ENCODE measurements around the gene AAK1.
"Not testable (repeated sequence)": the region's sequence is repeated elsewhere in the genome, so short reads cannot be mapped to it uniquely, and the experiment has no call there.

Gene AAK1

GRCh38 chr2:69643602-69644505 is at the start of gene AAK1:
Gene AAK1 (minus strand): TSS chr2:69643739. CDS start chr2:69643040, 699 bp downstream.
- DNase-seq: peak; percentile 90

GRCh38 chr2:69692424-69692823 is 48.9 kb upstream of the AAK1 start:
- peak; percentile 70 for DNase-seq

GRCh38 chr2:69689969-69690368 is 46.4 kb upstream of the AAK1 start:
- no peak for DNase-seq

DNA sequence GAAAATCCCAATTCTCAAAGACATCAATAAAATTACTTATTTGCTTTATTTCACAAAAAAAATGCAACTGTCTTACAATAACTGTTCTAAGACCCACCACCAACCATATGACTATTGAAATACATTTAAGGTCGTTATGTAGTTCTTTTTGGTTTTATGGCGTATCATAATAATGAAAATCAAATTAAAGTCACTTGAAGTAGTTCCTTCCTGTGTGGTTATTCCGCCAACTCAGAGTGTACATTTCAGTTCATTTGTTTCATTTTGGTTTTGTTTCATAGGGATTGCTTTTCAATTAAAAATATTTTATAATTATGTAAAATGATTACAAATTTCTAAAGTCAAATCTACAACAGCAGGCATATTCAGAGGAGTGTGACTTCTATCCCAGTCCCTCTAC is 45.9 kb upstream of the AAK1 start:
- DNase-seq: no peak

DNA sequence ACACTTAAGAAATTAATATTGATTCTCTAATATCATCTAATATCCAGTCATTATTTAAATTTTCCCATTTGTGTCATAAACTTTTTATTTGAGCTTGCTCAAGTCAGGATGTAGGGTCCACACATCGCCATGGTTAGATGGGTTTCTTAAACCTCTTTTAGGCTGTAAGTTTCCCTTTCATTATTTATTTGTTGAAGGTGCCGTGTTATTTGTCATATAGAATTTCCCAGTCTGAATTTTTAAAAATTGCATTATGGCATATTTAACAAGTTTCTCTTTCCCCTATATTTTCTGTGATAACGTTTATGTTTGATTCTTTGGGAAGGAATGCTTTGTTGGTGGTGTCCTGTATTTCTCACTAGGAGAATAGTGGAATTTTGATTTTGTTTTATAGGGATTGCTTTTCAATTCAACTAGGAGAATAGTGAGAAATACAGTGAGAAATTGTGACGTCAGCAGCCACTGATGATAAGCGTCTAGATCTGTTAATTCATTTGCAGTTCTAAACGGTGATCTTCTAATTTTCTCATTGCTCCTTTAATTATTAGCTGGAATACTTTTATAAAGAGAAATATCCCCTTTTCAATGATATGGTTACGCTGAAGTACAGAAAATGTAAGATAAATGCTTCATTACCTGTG is 44.6 kb upstream of the AAK1 start:
- DNase-seq: no peak

GRCh38 chr2:69686813-69687212 is 43.3 kb upstream of the AAK1 start:
- DNase-seq: no peak

DNA sequence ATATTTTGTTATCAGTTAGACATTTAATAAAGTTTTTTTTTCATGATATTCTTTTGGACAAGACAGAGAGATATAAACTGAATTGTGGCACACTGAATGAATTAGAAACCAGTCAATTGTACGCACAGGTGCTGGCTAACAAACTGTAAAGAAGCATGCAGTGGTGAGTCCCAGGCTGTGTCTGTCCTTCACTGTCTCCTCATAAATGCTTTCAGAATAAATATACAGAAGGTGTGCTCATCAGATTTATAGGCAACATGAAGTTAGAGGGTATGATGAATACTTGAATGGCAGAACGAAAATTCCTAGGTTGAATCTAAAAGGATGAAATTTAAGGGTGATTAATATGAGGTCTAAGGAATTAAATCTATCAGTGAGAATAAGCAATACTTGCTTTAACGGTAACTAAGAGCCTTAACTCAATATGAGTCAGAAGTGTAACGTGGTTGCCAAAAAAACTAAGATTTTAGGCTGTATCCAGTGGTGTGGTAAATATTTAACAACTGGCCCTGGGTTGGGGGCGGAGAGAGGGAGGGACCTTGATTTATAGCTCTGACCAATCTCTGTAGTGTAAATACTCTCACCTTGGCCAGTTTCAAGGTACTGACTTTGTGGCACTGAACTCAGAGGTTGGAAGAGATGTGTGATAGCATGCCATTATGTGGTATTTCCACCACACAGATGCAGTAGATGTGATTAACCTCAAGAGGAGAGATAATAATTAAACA is 41.9 kb upstream of the AAK1 start:
- no peak for DNase-seq

GRCh38 chr2:69683170-69683971 is 39.8 kb upstream of the AAK1 start:
- peak; percentile 78 for DNase-seq

GRCh38 chr2:69682525-69682924 is 39.0 kb upstream of the AAK1 start:
- DNase-seq: no peak

GRCh38 chr2:69680001-69680675 is 36.6 kb upstream of the AAK1 start:
- no peak for DNase-seq

GRCh38 chr2:69677914-69678313 is 34.4 kb upstream of the AAK1 start:
- DNase-seq: no peak

DNA sequence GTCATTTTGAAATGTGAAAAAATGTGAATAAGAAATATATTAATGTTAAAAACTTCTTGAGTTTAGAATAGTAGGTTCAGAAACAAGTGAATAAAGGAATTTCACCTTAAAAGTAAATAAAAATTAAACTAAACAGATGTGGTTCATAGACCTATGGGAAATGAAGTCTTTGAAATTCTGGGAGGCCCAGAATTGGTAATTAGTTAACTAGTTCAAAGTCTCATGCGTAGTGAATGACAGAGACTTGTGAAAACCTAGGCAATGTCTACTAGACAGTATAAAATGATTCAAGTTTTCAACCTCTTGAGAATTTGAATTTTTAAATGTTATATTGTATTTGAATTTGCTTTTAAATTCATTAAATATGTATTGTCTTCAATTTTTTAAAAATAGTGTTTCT is 32.6 kb upstream of the AAK1 start:
- no peak for DNase-seq

GRCh38 chr2:69674316-69674670 is 30.8 kb upstream of the AAK1 start:
- no peak for DNase-seq

- DNase-seq: not testable (repeated sequence)
Measured at GRCh38 chr2:69673098-69673497, 29.6 kb upstream of the AAK1 start.

- no peak for DNase-seq
Measured at GRCh38 chr2:69669666-69670065, 26.1 kb upstream of the AAK1 start.

DNA sequence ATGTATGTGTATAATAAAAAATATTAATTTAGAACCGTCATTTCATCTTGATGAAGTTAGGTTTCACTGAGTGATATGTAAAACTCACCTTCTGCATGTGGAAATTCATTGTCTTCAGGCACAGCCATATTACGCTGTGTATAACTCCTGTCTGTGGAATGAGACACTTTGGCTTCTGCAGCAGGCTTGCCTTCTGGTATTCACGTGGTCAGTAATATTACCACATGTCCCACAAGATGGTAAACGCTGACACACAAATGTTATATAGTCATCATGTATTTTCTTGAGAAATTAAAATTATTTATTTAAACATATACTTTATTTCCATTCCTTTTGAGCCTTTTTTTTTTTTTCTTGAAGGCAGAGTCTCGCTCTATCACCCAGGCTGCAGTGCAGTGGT is 25.1 kb upstream of the AAK1 start:
- no peak for DNase-seq

DNA sequence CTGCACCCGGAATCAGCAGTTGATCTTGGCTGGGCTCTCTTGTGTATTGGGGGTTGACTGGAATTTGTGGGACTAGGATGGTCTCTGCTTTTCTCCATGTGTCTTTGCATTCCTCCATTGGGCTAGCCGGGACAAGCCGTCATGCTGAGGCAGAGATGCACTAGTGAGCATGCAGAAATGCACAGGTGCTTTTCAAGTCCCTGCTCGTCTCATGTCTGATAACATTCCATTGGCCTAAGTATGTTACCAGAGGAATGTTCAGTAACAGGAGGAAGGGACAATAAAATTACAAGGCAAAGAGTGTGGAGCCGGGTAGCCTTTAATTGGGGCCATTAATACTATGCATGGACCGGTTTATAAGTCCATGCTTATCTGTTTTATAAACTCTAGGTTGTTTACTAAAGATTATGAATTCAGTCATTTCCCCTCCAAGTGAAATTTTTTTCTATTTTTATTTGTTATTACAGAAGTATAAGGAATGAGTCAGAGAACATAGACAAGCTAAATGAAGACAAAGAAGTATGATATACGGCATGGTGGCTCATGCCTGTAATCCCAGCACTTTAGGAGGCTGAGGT is 24.4 kb upstream of the AAK1 start:
- DNase-seq: peak; percentile 45

GRCh38 chr2:69665152-69665551 is 21.6 kb upstream of the AAK1 start:
- no peak for DNase-seq

GRCh38 chr2:69663860-69664259 is 20.3 kb upstream of the AAK1 start:
- no peak for DNase-seq

- DNase-seq: not testable (repeated sequence)
Measured at GRCh38 chr2:69662547-69662946, 19.0 kb upstream of the AAK1 start.

GRCh38 chr2:69660637-69661036 is 17.1 kb upstream of the AAK1 start:
- no peak for DNase-seq

GRCh38 chr2:69659941-69660483 is 16.5 kb upstream of the AAK1 start:
- DNase-seq: no peak
